ENCODE measurements around the gene MTIF3. TPM values are rescaled to one million over a fixed set of nuclear protein-coding genes. Genes with fewer than 3 reads are reported as not detected.

MTIF3 gene
- total RNA-seq, 1 experiment from 2014 or later, result 41.8 TPM

GRCh38 chr13:27493981-27494380 lies 43.6 kb upstream of the MTIF3 start:
- Histone ChIP-seq H3K4me1 (no peaks in the 10 kb centered on the region; the same call in 1 of the 2 replicates), H3K9me3 (no peaks in the 10 kb centered on the region), H3K4me3 (ENCODE audit: low read depth, low read length) (no peak overlapping the region), H3K27me3 (replicated peaks; ENCODE audit: control insufficient read depth, insufficient read depth, low read length) (no peaks in the 10 kb centered on the region), H3K36me3 (ENCODE audit: control insufficient read depth, insufficient read depth, low read length) (no peaks in the 10 kb centered on the region)
- Mint-ChIP-seq H3K27me3 (ENCODE audit: insufficient read depth, unreplicated experiment) (no peaks in the 10 kb centered on the region), H3K9me3 (ENCODE audit: unreplicated experiment) (no peaks in the 10 kb centered on the region), H3K4me1 (ENCODE audit: low read depth, unreplicated experiment) (no peaks in the 10 kb centered on the region), H3K36me3 (ENCODE audit: insufficient read depth, unreplicated experiment) (no peaks in the 10 kb centered on the region), H3K27ac (ENCODE audit: unreplicated experiment) (no peak overlapping the region), H3K4me3 (ENCODE audit: unreplicated experiment) (no peak overlapping the region)
- no peak for DNase-seq
- intact Hi-C loops (cut with micrococcal nuclease; ENCODE audit: unreplicated experiment), result no loop called here
- TF ChIP-seq CTCF (IDR thresholded peaks at IDR 0.05; ENCODE audit: insufficient read depth in 1 of 2, low read depth in 1 of 2, low read length in 1 of 2, severe bottlenecking in 1 of 2, unreplicated experiment in 1 of 2), result no peak
- ChIA-PET POLR2A (no interaction called here), CTCF (no interaction called here)
- no TSS peak for BruUV-seq (replicated peaks)

DNA sequence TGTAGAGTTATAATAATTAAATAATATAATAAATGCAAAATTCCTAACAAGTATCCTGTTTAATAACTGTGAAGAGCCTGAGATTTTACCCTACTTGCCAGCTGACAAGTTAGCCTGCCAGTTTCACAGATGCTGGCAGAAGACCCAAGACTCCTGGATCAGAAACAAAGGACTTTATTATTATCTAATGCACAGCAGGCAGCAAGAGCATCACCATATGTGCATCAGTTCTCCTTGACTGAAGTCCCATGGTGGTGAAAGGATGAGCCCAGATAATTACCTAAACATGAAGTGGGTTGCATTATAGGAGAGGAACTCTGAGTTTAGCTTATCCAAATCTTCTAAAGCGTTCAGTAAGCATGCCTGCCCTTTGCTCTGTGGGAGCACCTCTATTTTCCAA lies 39.1 kb upstream of the MTIF3 start:
- BruUV-seq (replicated peaks), result no TSS peak

DNA sequence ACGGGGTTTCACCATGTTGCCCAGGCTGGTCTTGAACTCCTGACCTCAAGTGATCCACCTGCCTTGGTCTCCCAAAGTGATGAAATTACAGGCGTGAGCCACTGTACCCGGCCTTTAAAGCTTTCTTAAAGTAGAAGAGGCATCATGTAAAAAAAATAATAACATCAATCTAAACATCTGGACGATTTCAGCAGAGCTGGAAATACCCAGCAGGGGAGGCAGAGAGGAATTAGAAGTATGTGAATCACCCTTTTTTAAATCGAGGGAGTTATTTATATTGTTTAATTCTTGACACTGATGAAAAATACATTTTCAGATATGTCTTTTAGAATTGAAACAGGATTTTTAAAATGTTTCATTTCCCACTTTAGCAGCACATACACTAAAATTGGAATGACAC lies 37.4 kb upstream of the MTIF3 start:
- Histone ChIP-seq H3K27me3 (replicated peaks; ENCODE audit: control insufficient read depth, insufficient read depth, low read length) (no peaks in the 10 kb centered on the region), H3K36me3 (ENCODE audit: control insufficient read depth, insufficient read depth, low read length) (no peaks in the 10 kb centered on the region), H3K4me1 (no peaks in the 10 kb centered on the region; the same call in 1 of the 2 replicates), H3K9me3 (no peaks in the 10 kb centered on the region), H3K4me3 (ENCODE audit: low read depth, low read length) (no peak overlapping the region)
- intact Hi-C loops (cut with micrococcal nuclease; ENCODE audit: unreplicated experiment), result loop anchor here (10.0 kb wide), 1 partner anchor 287 kb away; no protein-coding TSS in a partner anchor
- Mint-ChIP-seq H3K27me3 (ENCODE audit: insufficient read depth, unreplicated experiment) (no peaks in the 10 kb centered on the region), H3K36me3 (ENCODE audit: insufficient read depth, unreplicated experiment) (no peaks in the 10 kb centered on the region), H3K4me1 (ENCODE audit: low read depth, unreplicated experiment) (peaks cover 6% of the 10 kb centered on the region), H3K9me3 (ENCODE audit: unreplicated experiment) (peaks cover 8% of the 10 kb centered on the region), H3K4me3 (ENCODE audit: unreplicated experiment) (no peak overlapping the region), H3K27ac (ENCODE audit: unreplicated experiment) (no peak overlapping the region)
- TF ChIP-seq CTCF (IDR thresholded peaks at IDR 0.05; ENCODE audit: insufficient read depth in 1 of 2, low read depth in 1 of 2, low read length in 1 of 2, severe bottlenecking in 1 of 2, unreplicated experiment in 1 of 2), result no peak
- ChIA-PET POLR2A (no interaction called here), CTCF (interaction anchor here (0.6 kb wide), 1 partner anchor 9 kb away, joined by 3 read pairs; no protein-coding TSS in a partner anchor)
- BruUV-seq (replicated peaks), result no TSS peak
- DNase-seq, result no peak

More for the DNA sequence above, 39.1 kb upstream of the MTIF3 start:
- Mint-ChIP-seq H3K9me3 (ENCODE audit: unreplicated experiment) (no peaks in the 10 kb centered on the region), H3K27me3 (ENCODE audit: insufficient read depth, unreplicated experiment) (no peaks in the 10 kb centered on the region), H3K4me3 (ENCODE audit: unreplicated experiment) (no peak overlapping the region), H3K27ac (ENCODE audit: unreplicated experiment) (no peak overlapping the region), H3K4me1 (ENCODE audit: low read depth, unreplicated experiment) (no peaks in the 10 kb centered on the region), H3K36me3 (ENCODE audit: insufficient read depth, unreplicated experiment) (no peaks in the 10 kb centered on the region)
- TF ChIP-seq CTCF (IDR thresholded peaks at IDR 0.05; ENCODE audit: insufficient read depth in 1 of 2, low read depth in 1 of 2, low read length in 1 of 2, severe bottlenecking in 1 of 2, unreplicated experiment in 1 of 2), result no peak
- POLR2A ChIA-PET, result interaction anchor here (0.5 kb wide), 1 partner anchor 47 kb away, joined by 3 read pairs; no protein-coding TSS in a partner anchor
- H3K4me1 ChIP-seq, result no peaks in the 10 kb centered on the region; the same call in 1 of the 2 replicates
- intact Hi-C loops (cut with micrococcal nuclease; ENCODE audit: unreplicated experiment), result loop anchor here (10.0 kb wide), 1 partner anchor 285 kb away; no protein-coding TSS in a partner anchor
- no peaks in the 10 kb centered on the region for H3K27me3 ChIP-seq (replicated peaks; ENCODE audit: control insufficient read depth, insufficient read depth, low read length)
- H3K9me3 ChIP-seq, result no peaks in the 10 kb centered on the region
- no peak for DNase-seq
- CTCF ChIA-PET, result no interaction called here
- no peak overlapping the region for H3K4me3 ChIP-seq (ENCODE audit: low read depth, low read length)
- no peaks in the 10 kb centered on the region for H3K36me3 ChIP-seq (ENCODE audit: control insufficient read depth, insufficient read depth, low read length)

Data from Caco-2 (cell line).